Skeletal muscle tissue (tissue), 4 donors: ENCODE results near the gene MEGF6. TPM values are rescaled to one million over a fixed set of nuclear protein-coding genes. Genes with fewer than 3 reads are reported as not detected.
A peak's percentile ranks its signal among the peaks of the same experiment; 100 is the strongest.

Experiments used
- H3K27ac ChIP-seq: one replicate; pipeline ENCODE4 v1.7.0; 2013; ENCODE audit warnings: mild to moderate bottlenecking, low read depth, low read length, inconsistent platforms
- H3K27me3 ChIP-seq, 3 donors: one replicate each; pipeline ENCODE4 v1.7.0; 2013; ENCODE audit warnings: low read length in 3 of 3; ENCODE audit not compliant: control insufficient read depth in 3 of 3, insufficient read depth in 3 of 3
- H3K36me3 ChIP-seq, 3 donors: one replicate each; pipeline ENCODE4 v1.7.0; 2013; ENCODE audit warnings: low read length in 3 of 3; ENCODE audit not compliant: control insufficient read depth in 3 of 3, insufficient read depth in 3 of 3
- H3K4me1 ChIP-seq, 3 donors: one replicate each; pipeline ENCODE4 v1.7.0; 2013; ENCODE audit warnings: low read length in 3 of 3, mild to moderate bottlenecking in 3 of 3; ENCODE audit not compliant: control insufficient read depth in 3 of 3, insufficient read depth in 3 of 3
- H3K4me3 ChIP-seq, 3 donors: one replicate each; pipeline ENCODE4 v1.7.0; 2013; ENCODE audit warnings: low read length in 3 of 3
- H3K9ac ChIP-seq, 3 donors: one replicate each; pipeline ENCODE4 v1.7.0; 2013; ENCODE audit warnings: low read length in 3 of 3, mild to moderate bottlenecking in 3 of 3, moderate library complexity in 2 of 3, low read depth in 1 of 3
- H3K9me3 ChIP-seq, 3 donors: one replicate each; pipeline ENCODE4 v1.7.0; 2013; ENCODE audit warnings: low read length in 3 of 3; ENCODE audit not compliant: control insufficient read depth in 3 of 3
- total RNA-seq: library from RNA; depleted of rRNA; stranded (reverse); fragments of >200 nt; gene quantifications from one replicate; pipeline ENCODE4 v1.2.3, GENCODE V29; 2014
- donor health status: Osteomylitis.

MEGF6 gene
- total RNA-seq, 1 donor from 2014 or later = 10.4 TPM

DNA sequence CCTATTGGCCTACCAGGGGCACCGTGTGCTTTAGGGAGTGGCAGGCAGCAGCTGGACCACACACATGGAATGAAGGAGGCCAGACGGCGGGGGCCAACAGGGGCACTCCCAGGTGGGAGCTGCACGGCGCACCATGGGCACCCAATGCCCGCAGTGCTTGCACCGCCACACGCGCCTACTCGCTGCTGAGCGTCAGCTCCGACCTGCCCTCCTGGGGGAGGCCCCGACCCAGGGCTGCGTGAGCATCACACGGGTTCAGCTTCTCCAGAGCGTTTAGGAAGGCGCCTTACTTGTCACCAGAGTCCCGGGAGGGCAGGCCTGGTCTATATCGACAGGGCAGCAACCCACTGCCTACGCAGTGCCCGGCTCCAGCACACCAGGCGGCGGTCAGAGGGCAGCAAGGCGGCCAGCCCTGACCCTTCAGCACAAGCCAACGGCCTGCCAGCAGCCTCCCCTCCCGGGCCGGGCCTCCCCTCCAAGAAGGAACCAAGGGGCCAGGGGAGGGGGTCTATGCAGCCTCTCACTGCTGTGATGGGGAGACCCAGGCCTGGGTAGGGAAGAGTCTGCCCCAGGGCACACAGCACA, 91.9 kb downstream of the MEGF6 start:
- H3K9ac ChIP-seq = no peak overlapping the region
- H3K9me3 ChIP-seq = peaks cover 0 to 3% (median 0%) of the 10 kb centered on the region in 3 donors
- no peak overlapping the region for H3K4me3 ChIP-seq
- H3K27ac ChIP-seq = no peak overlapping the region
- H3K27me3 ChIP-seq = no peaks in the 10 kb centered on the region
- no peaks in the 10 kb centered on the region for H3K36me3 ChIP-seq
- peaks cover 4 to 11% (median 4%) of the 10 kb centered on the region in 3 donors for H3K4me1 ChIP-seq

DNA sequence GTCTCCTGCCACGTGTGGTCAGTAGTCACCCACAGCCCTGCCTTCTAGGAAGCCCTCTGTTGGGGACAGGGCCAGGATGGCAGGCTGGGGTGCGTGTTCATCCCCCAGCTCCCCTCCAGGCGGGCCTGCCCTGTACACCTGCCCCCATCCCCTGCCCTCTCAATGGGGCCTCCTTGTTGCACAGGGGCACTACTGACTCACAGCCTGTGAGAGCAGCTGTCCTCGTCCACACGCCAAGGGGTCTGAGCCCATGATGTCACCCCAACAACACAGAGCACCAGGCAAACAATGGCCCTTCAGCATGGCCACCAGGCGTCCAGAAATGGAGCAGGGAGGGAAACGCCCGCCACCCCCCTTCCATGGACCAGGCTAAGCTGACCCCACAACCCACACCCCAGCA, 92.6 kb downstream of the MEGF6 start:
- Histone ChIP-seq H3K27ac (no peak overlapping the region), H3K9me3 (peaks cover 0 to 3% (median 0%) of the 10 kb centered on the region in 3 donors), H3K4me1 (peaks cover 4 to 11% (median 4%) of the 10 kb centered on the region in 3 donors), H3K27me3 (no peaks in the 10 kb centered on the region), H3K36me3 (no peaks in the 10 kb centered on the region), H3K4me3 (no peak overlapping the region), H3K9ac (no peak overlapping the region)

DNA sequence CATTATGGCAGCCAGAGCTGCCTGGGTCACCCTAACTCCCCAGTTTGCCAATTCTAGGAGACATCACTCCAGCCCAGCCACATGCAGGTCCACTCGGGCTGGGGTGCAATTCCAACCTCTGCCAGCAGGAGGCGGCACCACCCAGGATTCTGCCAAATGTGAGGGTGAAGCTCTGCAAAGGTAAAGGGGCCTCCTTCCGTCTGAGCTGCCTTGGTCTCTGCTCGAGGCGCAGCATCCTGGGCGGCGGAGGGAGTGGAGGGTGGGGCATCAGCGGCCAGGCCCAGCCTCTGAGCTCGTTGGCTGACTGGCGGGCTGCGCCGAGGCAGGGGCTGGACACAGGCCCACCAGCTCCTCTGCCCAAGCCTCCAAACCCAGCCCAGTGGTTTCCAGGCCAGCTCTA, 93.1 kb downstream of the MEGF6 start:
- no peaks in the 10 kb centered on the region for H3K27me3 ChIP-seq
- H3K9ac ChIP-seq = no peak overlapping the region
- no peak overlapping the region for H3K4me3 ChIP-seq
- peaks cover 0 to 3% (median 0%) of the 10 kb centered on the region in 3 donors for H3K9me3 ChIP-seq
- H3K27ac ChIP-seq = no peak overlapping the region
- no peaks in the 10 kb centered on the region for H3K36me3 ChIP-seq
- peaks cover 4 to 11% (median 4%) of the 10 kb centered on the region in 3 donors for H3K4me1 ChIP-seq

DNA sequence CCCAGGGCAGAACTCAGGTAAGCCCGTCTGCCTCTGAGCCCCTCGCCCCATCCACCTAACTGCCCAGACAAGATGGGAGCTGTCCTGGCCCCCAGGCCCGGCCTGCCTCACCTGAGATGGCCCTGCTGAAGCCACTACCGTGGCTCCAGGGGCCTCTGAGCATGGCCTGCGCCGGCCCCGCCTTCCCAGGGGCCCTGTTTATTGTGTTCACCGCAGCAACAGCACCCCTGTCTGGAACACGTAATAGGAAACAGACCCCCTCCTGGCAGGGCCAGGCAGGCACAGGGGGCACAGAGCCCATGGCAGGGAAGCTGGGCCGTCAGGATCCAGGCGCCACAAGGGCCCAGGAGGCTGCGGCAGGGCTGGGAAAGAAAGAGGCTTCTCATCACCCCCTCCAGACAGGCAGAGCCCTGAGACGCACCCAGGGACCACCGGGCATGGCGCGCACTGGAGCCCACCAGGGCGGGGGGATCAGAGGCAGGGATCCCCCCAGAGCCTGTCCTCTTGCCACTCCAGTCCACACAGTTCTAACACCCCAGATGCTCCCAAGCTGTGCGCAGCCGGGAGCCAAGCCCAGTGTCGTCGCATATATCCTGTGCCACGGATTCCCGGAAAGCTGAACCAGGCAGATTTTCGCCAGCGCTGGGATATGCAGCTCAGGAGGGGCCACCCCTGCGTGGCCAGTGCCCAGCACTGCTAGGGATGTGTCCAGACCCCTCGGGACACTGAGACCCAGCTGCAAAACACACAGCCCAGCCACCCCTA, 94.2 kb downstream of the MEGF6 start:
- Histone ChIP-seq H3K9me3 (peaks cover 0 to 3% (median 0%) of the 10 kb centered on the region in 3 donors), H3K9ac (peak overlapping the region in 1 of 3 donors; percentile 40), H3K27ac (no peak overlapping the region)

DNA sequence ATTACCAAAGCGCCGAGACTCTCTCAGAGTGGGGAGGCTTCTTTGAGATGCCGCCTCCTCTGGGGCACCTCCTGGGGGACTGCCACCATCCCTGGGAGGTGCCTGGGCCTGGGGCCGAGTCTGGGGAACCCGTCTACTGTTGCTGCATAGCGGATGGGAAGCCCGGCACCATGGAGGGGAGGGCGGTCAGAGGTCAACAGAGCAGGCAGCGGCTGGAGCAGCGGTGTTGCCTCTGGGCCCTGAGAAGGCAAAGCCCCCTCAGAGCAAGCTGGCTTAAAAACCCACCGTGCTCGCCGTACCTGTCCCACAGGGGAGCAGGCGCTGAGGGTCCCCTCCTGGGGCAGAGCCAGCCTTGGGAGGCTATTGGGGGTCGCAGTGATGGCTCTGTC, 94.8 kb downstream of the MEGF6 start:
- H3K36me3 ChIP-seq = no peaks in the 10 kb centered on the region
- no peak overlapping the region for H3K9ac ChIP-seq
- no peak overlapping the region for H3K4me3 ChIP-seq
- H3K4me1 ChIP-seq = peaks cover 4 to 11% (median 4%) of the 10 kb centered on the region in 3 donors
- no peaks in the 10 kb centered on the region for H3K27me3 ChIP-seq
- no peak overlapping the region for H3K27ac ChIP-seq
- peaks cover 0 to 3% (median 0%) of the 10 kb centered on the region in 3 donors for H3K9me3 ChIP-seq

More for the DNA sequence above, 94.2 kb downstream of the MEGF6 start:
- H3K4me1 ChIP-seq = peaks cover 4 to 11% (median 4%) of the 10 kb centered on the region in 3 donors
- no peaks in the 10 kb centered on the region for H3K36me3 ChIP-seq
- no peak overlapping the region for H3K4me3 ChIP-seq
- no peaks in the 10 kb centered on the region for H3K27me3 ChIP-seq

DNA sequence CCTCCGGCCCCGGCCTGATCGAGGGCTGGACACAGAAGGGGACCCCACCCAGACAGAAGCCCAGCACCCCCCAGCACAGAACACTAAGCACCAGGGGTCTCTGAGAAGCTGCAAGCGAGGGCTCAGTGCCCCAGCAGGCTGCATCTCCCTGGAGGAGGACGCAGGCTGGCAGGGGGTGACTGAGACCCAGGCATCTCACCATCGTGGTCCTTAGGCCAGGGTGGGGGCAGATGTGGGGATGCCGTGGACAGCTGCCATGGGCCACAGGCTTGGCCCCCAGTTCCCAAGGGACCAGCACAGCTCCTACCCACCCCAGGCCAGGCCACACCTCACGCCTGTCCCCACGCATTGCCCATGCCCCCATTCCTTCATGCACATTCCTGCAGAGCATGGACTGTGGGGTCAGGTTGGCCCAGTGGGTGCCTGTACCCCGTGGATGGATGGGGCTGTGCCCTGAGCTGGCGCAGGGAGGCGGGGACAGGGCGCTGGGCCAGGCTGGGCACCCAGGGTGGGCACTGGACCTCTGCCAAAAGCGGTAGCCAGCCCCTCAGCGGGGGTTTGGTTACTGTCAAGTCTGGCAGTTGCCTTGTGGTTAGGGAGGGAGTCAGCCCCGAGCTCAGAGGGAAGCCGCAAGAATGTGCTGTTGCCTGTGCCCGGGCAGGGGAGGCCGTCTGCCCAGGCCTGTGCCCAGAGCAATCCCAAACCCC, 95.4 kb downstream of the MEGF6 start:
- Histone ChIP-seq H3K9me3 (peaks cover 0 to 3% (median 0%) of the 10 kb centered on the region in 3 donors), H3K27ac (no peak overlapping the region), H3K36me3 (no peaks in the 10 kb centered on the region), H3K27me3 (no peaks in the 10 kb centered on the region), H3K4me3 (no peak overlapping the region), H3K4me1 (peaks cover 4 to 11% (median 4%) of the 10 kb centered on the region in 3 donors), H3K9ac (no peak overlapping the region)

DNA sequence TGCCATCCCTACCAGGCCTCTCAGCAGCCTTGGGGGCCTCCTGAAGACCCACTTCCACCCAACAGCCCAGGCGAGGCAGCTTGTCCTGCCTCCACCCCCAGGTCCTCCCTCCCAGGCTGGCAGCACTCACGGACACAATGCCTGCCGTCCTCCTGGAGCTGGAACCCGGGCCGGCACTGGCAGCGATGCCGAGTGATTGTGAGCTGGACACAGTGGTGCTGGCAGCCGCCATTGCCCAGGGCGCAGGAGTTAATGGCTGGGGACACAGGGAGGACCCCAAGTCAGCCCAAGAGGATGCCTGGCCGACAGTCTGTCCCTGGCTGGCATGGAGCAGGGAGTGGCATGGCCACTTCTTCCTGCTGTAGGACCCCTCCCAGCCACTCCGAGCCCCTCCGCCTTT, 96.0 kb downstream of the MEGF6 start:
- H3K9ac ChIP-seq = no peak overlapping the region
- peaks cover 4 to 11% (median 4%) of the 10 kb centered on the region in 3 donors for H3K4me1 ChIP-seq
- H3K27ac ChIP-seq = no peak overlapping the region
- H3K4me3 ChIP-seq = no peak overlapping the region
- peaks cover 0 to 3% (median 0%) of the 10 kb centered on the region in 3 donors for H3K9me3 ChIP-seq
- H3K27me3 ChIP-seq = no peaks in the 10 kb centered on the region
- H3K36me3 ChIP-seq = no peaks in the 10 kb centered on the region

DNA sequence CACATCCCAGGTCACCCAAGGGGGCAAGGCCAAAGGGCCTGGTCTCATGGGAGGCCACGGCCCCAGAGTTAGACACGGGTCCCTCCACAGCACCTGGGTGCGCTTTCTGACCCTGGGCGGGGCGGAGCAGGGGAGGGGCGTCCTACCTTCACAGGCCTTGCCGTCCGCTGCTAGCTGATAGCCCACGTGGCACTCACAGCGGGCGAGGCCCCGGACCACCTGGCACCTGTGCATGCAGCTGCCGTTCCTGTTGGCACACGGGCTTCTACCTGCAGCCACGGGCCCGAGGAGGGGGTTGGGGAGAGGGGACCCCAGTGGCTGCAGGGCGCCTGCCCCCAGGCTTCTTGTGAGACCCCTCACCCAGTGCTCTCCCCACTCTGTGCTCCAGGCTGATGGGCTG, 96.9 kb downstream of the MEGF6 start:
- no peak overlapping the region for H3K27ac ChIP-seq
- peaks cover 4 to 11% (median 4%) of the 10 kb centered on the region in 3 donors for H3K4me1 ChIP-seq
- no peak overlapping the region for H3K4me3 ChIP-seq
- peaks cover 0 to 3% (median 0%) of the 10 kb centered on the region in 3 donors for H3K9me3 ChIP-seq
- H3K36me3 ChIP-seq = no peaks in the 10 kb centered on the region
- H3K27me3 ChIP-seq = no peaks in the 10 kb centered on the region
- no peak overlapping the region for H3K9ac ChIP-seq

DNA sequence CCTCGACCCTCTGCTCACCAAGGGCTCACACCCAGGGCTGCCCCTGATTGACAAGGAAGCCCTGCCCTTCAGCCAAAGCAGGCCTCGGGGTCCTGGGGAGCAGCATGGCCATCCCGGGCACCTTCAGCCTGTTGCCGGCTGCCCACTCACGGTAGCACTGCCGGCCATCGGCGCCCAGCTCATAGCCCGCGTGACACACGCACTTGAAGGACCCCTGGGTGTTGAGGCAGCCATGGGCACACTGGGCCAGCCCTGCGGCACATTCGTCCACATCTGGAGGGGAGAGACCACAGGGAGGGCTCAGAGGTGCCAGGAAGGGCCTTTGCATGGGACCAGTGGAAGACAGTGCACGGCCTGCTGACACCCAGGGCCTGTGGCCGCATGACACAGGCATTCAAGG, 99.5 kb downstream of the MEGF6 start:
- Histone ChIP-seq H3K27me3 (no peaks in the 10 kb centered on the region), H3K9me3 (no peaks in the 10 kb centered on the region), H3K9ac (no peak overlapping the region), H3K27ac (no peak overlapping the region), H3K36me3 (no peaks in the 10 kb centered on the region), H3K4me3 (no peak overlapping the region), H3K4me1 (peaks cover 0 to 3% (median 0%) of the 10 kb centered on the region in 3 donors)

DNA sequence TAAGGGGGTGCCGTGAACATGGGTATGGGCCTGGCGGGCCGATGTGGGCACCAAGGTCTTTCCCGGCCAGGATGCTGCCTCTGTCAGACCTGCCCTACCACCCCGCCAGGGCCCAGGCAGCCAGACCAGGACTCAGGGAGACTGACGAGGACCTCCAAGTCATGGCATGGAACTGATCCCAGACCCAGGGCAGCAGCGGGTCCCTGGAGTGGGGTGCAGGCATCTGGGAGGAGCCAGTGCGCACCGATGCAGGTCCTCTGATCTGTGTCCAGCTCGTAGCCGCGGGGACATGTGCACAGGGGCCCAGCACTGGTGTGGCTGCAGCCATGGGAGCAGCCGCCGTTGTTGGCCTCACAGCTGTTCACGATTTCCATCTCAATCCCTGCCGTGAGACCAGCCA, 100.0 kb downstream of the MEGF6 start:
- Histone ChIP-seq H3K27me3 (no peaks in the 10 kb centered on the region), H3K4me3 (no peak overlapping the region), H3K9ac (no peak overlapping the region), H3K9me3 (no peaks in the 10 kb centered on the region), H3K4me1 (no peaks in the 10 kb centered on the region), H3K27ac (no peak overlapping the region), H3K36me3 (no peaks in the 10 kb centered on the region)
